Measurements from ENCODE around the gene BTBD9. TPM values are rescaled to one million over a fixed set of nuclear protein-coding genes. Genes with fewer than 3 reads are reported as not detected.

BTBD9 gene
- total RNA-seq, 1 donor from 2014 or later: 47.9 TPM

DNA sequence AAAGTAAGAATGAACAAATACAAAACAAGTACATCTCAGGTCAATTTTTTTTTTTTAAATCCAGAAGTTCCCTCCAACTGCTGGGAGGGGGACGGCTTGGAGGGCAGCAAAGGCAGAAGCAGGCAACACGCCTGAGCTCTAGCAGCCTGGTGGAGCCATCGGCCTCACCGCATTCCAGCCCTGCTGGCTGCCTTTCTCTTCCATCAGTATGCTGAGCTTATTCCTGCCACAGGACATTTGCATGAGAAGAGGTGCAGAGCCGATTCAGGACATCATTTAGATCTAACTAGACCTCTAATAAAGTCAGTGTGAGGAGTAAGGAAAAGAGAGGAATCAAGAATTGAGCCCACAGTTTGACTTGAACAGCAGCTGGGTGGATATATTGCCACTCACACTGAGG lies 501.4 kb downstream of the BTBD9 start:
- ATAC-seq: no peak
- peaks cover 4% of the 10 kb centered on the region for H3K4me1 ChIP-seq
- no peak for DNase-seq
- intact Hi-C loops (cut with DNase I): no loop called here
- H3K9me3 ChIP-seq: no peaks in the 10 kb centered on the region
- no peaks in the 10 kb centered on the region for H3K36me3 ChIP-seq
- H3K27me3 ChIP-seq: no peaks in the 10 kb centered on the region
- no peak overlapping the region for H3K27ac ChIP-seq
- no peak overlapping the region for H3K4me3 ChIP-seq
- TF ChIP-seq, protein P1, sequence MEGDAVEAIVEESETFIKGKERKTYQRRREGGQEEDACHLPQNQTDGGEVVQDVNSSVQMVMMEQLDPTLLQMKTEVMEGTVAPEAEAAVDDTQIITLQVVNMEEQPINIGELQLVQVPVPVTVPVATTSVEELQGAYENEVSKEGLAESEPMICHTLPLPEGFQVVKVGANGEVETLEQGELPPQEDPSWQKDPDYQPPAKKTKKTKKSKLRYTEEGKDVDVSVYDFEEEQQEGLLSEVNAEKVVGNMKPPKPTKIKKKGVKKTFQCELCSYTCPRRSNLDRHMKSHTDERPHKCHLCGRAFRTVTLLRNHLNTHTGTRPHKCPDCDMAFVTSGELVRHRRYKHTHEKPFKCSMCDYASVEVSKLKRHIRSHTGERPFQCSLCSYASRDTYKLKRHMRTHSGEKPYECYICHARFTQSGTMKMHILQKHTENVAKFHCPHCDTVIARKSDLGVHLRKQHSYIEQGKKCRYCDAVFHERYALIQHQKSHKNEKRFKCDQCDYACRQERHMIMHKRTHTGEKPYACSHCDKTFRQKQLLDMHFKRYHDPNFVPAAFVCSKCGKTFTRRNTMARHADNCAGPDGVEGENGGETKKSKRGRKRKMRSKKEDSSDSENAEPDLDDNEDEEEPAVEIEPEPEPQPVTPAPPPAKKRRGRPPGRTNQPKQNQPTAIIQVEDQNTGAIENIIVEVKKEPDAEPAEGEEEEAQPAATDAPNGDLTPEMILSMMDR (IDR thresholded peaks at IDR 0.05): no peak

DNA sequence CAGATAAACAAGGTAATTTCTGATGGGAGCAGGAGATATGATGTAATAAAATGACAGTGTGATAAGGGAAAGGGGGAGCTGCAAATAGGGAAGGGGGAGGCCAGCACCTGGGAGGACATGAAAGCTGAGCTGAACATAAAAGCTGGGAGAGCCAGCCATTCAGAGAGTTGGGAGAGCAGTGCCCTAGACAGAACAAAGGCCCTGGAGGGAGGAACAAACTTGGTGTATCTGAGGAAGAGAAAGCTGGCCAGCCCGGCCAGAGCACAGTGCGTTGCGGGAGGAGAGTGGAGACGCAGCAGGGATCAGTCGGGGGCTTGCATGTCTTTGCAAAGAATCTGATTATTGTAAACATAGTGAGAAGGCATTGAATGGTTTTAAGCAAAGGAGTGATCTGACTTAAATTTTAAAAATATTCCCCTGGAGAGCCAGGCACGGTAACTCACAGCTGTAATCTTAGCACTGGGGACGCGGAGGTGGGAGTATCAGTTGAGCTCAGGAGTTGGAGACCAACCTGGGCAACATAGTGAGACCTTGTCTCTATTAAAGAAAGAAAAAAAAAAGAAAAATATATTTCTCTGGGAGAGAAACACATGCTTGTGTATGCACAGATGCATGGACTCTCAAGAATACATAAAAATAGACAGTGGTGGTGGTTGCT lies 502.0 kb downstream of the BTBD9 start:
- ATAC-seq: no peak
- no peak overlapping the region for H3K4me3 ChIP-seq
- H3K4me1 ChIP-seq: peaks cover 4% of the 10 kb centered on the region
- H3K27me3 ChIP-seq: no peaks in the 10 kb centered on the region
- H3K9me3 ChIP-seq: no peaks in the 10 kb centered on the region
- TF ChIP-seq, protein P1 (IDR thresholded peaks at IDR 0.05): no peak
- H3K36me3 ChIP-seq: no peaks in the 10 kb centered on the region
- no peak overlapping the region for H3K27ac ChIP-seq
- no peak for DNase-seq
- intact Hi-C loops (cut with DNase I): no loop called here

DNA sequence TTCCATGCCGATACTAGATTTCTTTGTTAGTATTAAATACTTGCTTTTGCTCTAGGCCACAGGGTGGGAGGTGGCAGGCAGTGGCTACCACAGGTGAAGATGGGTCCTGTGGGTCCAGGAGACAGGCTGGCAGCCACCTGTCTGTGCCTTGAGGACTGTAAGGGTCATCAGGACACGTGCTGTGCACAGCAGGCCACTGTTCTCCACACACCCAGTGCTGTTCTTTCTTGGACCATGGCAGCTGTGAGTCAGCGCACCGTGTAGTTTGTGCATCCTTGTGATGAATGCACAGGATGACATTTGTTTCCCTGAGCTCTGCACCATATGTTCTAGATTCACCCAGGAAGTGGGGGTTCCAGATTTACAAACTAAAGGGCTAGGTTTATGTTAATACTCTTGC lies 503.2 kb downstream of the BTBD9 start:
- TF ChIP-seq, protein P1 (IDR thresholded peaks at IDR 0.05): no peak
- no peak for ATAC-seq
- intact Hi-C loops (cut with DNase I): no loop called here

DNA sequence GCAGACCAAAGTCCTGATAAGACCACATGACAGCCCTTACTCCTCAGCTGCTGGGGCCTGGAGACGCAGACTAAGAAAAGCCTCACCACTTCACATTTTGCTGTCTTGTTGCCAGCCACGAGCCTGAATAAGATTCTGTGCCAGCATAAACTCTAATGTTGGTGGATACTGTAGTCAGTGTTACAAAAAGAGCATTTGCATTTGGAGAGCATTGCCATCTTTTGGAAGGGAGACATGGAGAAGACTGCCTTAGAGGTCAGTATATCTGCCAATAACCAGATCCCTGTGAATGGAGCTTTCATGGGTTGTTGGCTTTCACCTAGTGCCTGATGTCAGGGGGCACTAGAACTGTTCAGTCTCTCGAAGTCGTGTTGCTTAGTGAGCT lies 505.0 kb downstream of the BTBD9 start:
- Histone ChIP-seq H3K4me3 (no peak overlapping the region), H3K27me3 (no peaks in the 10 kb centered on the region), H3K36me3 (no peaks in the 10 kb centered on the region), H3K4me1 (peaks cover 4% of the 10 kb centered on the region), H3K27ac (no peak overlapping the region), H3K9me3 (no peaks in the 10 kb centered on the region)
- TF ChIP-seq, protein P1 (IDR thresholded peaks at IDR 0.05): no peak
- peak; percentile 33 for ATAC-seq
- intact Hi-C loops (cut with DNase I): no loop called here
- DNase-seq: no peak

More for the DNA sequence above, 503.2 kb downstream of the BTBD9 start:
- H3K4me1 ChIP-seq: peaks cover 4% of the 10 kb centered on the region
- H3K27ac ChIP-seq: no peak overlapping the region
- H3K9me3 ChIP-seq: no peaks in the 10 kb centered on the region
- H3K27me3 ChIP-seq: no peaks in the 10 kb centered on the region
- no peak overlapping the region for H3K4me3 ChIP-seq
- H3K36me3 ChIP-seq: no peaks in the 10 kb centered on the region
- no peak for DNase-seq

DNA sequence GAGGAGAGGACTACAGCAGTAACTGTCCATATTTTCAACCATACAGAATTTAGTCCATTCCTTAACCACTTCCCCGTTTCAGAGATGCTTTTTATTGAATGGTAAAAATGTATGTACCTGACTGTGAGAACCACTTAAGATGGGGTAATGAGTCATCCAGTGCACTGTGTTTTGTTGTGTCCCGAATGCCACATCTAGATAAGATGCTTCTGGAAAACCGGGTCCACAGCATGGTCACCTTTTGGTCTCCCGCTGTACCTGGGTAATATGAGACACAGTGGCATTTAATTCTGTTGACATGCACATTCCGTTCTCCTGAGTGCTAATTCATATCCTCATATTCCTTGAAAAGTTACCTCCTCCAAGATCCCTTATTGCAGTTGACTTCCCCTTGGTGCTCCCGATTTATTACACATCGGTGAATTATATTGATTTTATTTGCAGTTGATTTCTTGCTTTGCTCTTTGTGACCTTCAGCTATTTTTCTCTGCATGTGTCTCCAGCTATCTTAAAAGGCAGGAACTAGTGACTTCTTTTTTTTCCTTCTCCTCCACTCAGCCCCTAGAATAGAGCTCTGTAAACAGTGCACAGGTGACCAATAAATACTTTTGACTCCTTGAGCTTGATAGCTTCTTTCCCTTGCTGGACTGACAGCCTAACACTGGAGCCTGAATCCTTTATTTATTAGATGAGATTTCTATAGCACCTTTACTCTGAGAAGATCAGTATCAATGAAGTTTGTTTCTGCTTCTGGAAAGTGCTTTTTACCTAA lies 505.6 kb downstream of the BTBD9 start:
- ATAC-seq (peak; percentile 73), DNase-seq (no peak)
- Histone ChIP-seq H3K9me3 (no peaks in the 10 kb centered on the region), H3K27me3 (no peaks in the 10 kb centered on the region), H3K4me3 (no peak overlapping the region), H3K36me3 (no peaks in the 10 kb centered on the region), H3K27ac (no peak overlapping the region), H3K4me1 (peaks cover 4% of the 10 kb centered on the region)
- TF ChIP-seq, protein P1 (IDR thresholded peaks at IDR 0.05): no peak
- intact Hi-C loops (cut with DNase I): no loop called here

All from upper lobe of right lung (tissue), 1 donor.